ENCODE measurements around the gene DHRS2.

The DHRS2 gene

DNA sequence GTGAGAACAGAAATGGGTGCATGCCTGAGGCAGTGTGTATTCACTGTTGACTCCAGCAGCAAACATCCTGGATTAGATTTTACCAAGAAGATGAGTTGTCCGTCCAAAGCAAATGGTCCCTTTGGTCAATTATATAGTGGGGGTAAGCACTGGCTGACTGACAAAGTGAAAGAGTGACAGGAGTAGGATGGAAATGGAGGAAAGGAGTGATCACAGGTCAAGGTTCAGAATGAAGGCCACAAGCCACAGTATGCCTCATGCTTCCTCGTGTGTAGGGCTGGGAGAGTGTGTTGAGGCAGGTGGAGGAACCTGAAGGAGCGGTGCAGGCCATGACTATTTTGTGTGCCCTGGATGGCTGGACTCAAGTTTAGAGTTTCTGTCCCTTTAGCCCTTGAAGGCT, 14.3 kb downstream of the DHRS2 start:
- H3K4me3 ChIP-seq (ENCODE audit: low read length) = no peak overlapping the region
- no peak for DNase-seq (ENCODE audit: low read depth)
- no peak for TF ChIP-seq CTCF (conservative IDR thresholded peaks at IDR 0.05; ENCODE audit: low read depth, low read length)

DNA sequence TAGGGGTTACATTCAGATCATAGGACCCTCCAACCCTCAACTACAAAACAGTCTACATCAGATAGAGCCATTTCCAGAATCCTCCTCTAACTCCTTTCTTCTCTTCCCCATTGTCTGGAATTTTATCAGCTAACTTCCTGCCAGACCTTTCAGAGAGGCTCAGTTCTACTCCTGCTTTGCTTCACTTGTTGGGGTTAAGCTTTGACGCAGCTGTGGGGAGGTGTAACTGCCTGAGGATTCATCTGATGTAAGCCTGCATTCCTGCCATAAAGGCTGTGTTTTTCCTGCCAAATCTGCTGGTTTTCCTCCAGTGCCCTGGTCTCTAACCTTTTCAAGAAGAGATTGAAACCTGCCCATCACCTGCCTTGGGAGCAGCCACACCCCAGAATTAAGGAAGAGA, 16.9 kb downstream of the DHRS2 start:
- TF ChIP-seq CTCF (conservative IDR thresholded peaks at IDR 0.05; ENCODE audit: low read depth, low read length) = no peak
- no peak for DNase-seq (ENCODE audit: low read depth)
- H3K4me3 ChIP-seq (ENCODE audit: low read length) = no peak overlapping the region

GRCh38 chr14:23654231-23654630, 18.1 kb downstream of the DHRS2 start:
- no peak for DNase-seq (ENCODE audit: low read depth)
- TF ChIP-seq CTCF (conservative IDR thresholded peaks at IDR 0.05; ENCODE audit: low read depth, low read length) = no peak
- H3K4me3 ChIP-seq (ENCODE audit: low read length) = no peak overlapping the region

DNA sequence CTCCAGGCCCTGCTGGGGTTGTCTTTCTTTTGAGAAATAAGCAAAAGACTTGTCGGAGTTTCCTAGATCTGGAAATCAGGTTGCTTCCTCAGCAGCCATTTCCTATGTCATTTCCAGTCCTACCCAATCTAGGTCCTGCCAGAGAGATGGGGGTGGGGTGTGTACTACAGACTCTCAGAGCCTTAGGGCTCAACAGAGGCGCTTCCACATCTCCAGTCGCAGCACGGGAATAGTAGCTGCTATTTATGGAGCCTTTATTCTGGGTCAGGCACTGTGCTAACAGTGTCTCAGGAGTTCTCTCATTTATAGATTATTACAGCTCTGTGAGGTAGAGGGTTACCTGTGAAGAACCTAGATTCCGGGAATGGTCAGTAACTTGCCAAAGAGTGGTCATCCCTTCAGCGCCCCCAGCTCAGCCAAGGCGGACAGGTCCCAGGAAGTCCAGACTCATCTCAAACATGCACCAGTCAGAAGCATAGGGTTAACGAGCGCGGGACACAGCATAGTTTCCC, 21.9 kb downstream of the DHRS2 start:
- DNase-seq (ENCODE audit: low read depth) = no peak
- no peak overlapping the region for H3K4me3 ChIP-seq (ENCODE audit: low read length)

GRCh38 chr14:23660290-23661226, 24.4 kb downstream of the DHRS2 start:
- TF ChIP-seq CTCF (conservative IDR thresholded peaks at IDR 0.05; ENCODE audit: low read depth, low read length) = no peak
- no peak for DNase-seq (ENCODE audit: low read depth)
- no peak overlapping the region for H3K4me3 ChIP-seq (ENCODE audit: low read length)

More for the DNA sequence above, 21.9 kb downstream of the DHRS2 start:
- no peak for TF ChIP-seq CTCF (conservative IDR thresholded peaks at IDR 0.05; ENCODE audit: low read depth, low read length)

DNA sequence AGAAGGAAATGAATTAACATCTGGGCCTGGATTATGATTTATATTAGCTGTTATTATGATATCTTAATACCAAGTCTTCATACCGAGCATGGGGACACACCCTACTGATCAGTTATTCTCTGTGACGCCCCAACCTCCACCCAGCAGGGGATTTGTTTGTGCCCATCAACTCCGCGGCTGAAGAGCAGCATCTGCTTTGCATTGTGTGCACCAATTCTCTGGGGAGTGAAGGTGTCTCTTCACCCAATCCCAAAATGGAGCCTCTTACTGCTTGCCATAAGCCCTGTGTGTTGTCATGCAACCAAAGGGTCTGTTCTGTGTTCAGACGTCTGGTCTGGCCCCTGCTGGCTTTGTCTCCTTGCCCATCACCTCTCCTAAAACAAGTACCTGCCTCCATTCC, 25.4 kb downstream of the DHRS2 start:
- H3K4me3 ChIP-seq (ENCODE audit: low read length) = no peak overlapping the region
- no peak for TF ChIP-seq CTCF (conservative IDR thresholded peaks at IDR 0.05; ENCODE audit: low read depth, low read length)
- DNase-seq (ENCODE audit: low read depth) = no peak

GRCh38 chr14:23663127-23663526, 27.0 kb downstream of the DHRS2 start:
- DNase-seq (ENCODE audit: low read depth) = no peak
- no peak for TF ChIP-seq CTCF (conservative IDR thresholded peaks at IDR 0.05; ENCODE audit: low read depth, low read length)
- no peak overlapping the region for H3K4me3 ChIP-seq (ENCODE audit: low read length)

Data from retinal pigment epithelial cell (primary cell).